Mucosa of rectum (tissue), 2 donors: ENCODE measurements around the gene ST3GAL3.

Experiments
- H3K27ac ChIP-seq, 2 donors: one replicate each; pipeline ENCODE4 v1.7.0; 2013; ENCODE audit warnings: inconsistent platforms in 2 of 2, low read depth in 2 of 2, low read length in 2 of 2
- H3K27me3 ChIP-seq, 2 donors: one replicate each; pipeline ENCODE4 v1.7.0; 2013; ENCODE audit warnings: low read length in 2 of 2; ENCODE audit not compliant: control insufficient read depth in 2 of 2, insufficient read depth in 2 of 2
- H3K36me3 ChIP-seq, 2 donors: one replicate each; pipeline ENCODE4 v1.7.0; 2013; ENCODE audit warnings: low read length in 2 of 2; ENCODE audit not compliant: control insufficient read depth in 2 of 2, insufficient read depth in 2 of 2
- H3K4me1 ChIP-seq, 2 donors: one replicate each; pipeline ENCODE4 v1.7.0; 2013; ENCODE audit warnings: low read length in 2 of 2, mild to moderate bottlenecking in 1 of 2; ENCODE audit not compliant: control insufficient read depth in 2 of 2, insufficient read depth in 2 of 2
- H3K4me3 ChIP-seq, 2 donors: one replicate each; pipeline ENCODE4 v1.7.0; 2013; ENCODE audit warnings: low read length in 2 of 2
- H3K9ac ChIP-seq, 2 donors: one replicate each; pipeline ENCODE4 v1.7.0; 2013; ENCODE audit warnings: low read length in 2 of 2, low read depth in 1 of 2, mild to moderate bottlenecking in 1 of 2
- H3K9me3 ChIP-seq, 2 donors: one replicate each; pipeline ENCODE4 v1.7.0; 2013; ENCODE audit warnings: low read length in 2 of 2; ENCODE audit not compliant: control insufficient read depth in 2 of 2
- donor health status: healthy.
- donor health status: Normal muscosa, but diverticular disease.

ST3GAL3 gene

GRCh38 chr1:43914576-43915525, 207.5 kb downstream of the ST3GAL3 start:
- Histone ChIP-seq H3K36me3 (peaks cover 0 to 2% of the 10 kb centered on the region in 2 donors), H3K4me1 (peaks cover 4% of the 10 kb centered on the region in 2 donors), H3K27ac (no peak overlapping the region), H3K27me3 (no peaks in the 10 kb centered on the region), H3K4me3 (no peak overlapping the region), H3K9me3 (no peaks in the 10 kb centered on the region), H3K9ac (no peak overlapping the region)

GRCh38 chr1:43919906-43920305, 212.6 kb downstream of the ST3GAL3 start:
- H3K4me3 ChIP-seq: no peak overlapping the region
- no peaks in the 10 kb centered on the region for H3K27me3 ChIP-seq
- no peaks in the 10 kb centered on the region for H3K9me3 ChIP-seq
- no peaks in the 10 kb centered on the region for H3K4me1 ChIP-seq
- H3K36me3 ChIP-seq: no peaks in the 10 kb centered on the region
- H3K27ac ChIP-seq: no peak overlapping the region
- H3K9ac ChIP-seq: no peak overlapping the region

DNA sequence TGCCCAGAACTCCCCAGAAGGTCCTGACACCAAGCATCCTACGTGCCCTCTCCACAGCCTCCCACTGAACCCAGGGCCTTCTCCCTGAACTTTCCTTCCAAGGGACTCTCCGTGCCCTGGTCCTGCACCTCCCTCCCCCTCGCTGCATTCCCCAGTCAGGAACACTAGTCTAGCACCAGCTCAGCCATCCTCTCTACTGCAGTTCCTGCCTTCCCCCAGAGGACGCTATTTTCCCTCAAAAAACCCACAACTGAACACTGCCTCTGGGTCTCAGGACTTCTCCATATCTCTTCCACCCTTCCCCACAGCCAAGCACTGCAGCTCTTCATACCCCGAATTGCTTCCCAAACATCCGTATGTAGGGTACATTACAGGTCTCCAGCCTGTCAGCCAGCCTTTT, 213.7 kb downstream of the ST3GAL3 start:
- H3K36me3 ChIP-seq: peaks cover 0 to 4% of the 10 kb centered on the region in 2 donors

GRCh38 chr1:43924516-43924915, 217.2 kb downstream of the ST3GAL3 start:
- no peak overlapping the region for H3K9ac ChIP-seq
- no peak overlapping the region for H3K27ac ChIP-seq
- no peak overlapping the region for H3K4me3 ChIP-seq
- H3K9me3 ChIP-seq: no peaks in the 10 kb centered on the region
- H3K4me1 ChIP-seq: no peaks in the 10 kb centered on the region
- no peaks in the 10 kb centered on the region for H3K27me3 ChIP-seq
- H3K36me3 ChIP-seq: peaks cover 0 to 4% of the 10 kb centered on the region in 2 donors

More for the DNA sequence above, 213.7 kb downstream of the ST3GAL3 start:
- H3K9ac ChIP-seq: no peak overlapping the region
- H3K27me3 ChIP-seq: no peaks in the 10 kb centered on the region
- no peak overlapping the region for H3K27ac ChIP-seq
- H3K4me3 ChIP-seq: no peak overlapping the region
- no peaks in the 10 kb centered on the region for H3K4me1 ChIP-seq
- no peaks in the 10 kb centered on the region for H3K9me3 ChIP-seq

DNA sequence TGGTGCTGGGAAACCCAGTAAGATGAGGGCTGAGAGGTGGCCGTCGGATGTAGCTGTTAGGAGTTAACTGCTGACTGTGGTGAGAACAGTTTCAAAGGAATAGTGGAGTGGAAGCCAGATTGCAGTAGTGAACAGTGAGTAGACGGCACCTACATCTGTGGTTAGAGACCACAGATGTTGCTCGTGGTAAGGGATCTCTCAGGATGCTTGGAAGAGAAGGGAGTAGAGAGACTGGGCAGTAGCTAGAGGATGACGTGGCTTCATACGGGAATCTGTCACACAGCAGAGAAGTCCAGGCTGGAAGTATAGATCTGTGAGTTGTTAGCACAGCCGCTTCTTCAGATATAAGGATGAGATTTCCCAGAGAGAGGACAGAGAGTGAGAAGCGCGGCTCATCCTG, 218.5 kb downstream of the ST3GAL3 start:
- Histone ChIP-seq H3K4me3 (no peak overlapping the region), H3K9me3 (no peaks in the 10 kb centered on the region), H3K36me3 (peaks cover 0 to 8% of the 10 kb centered on the region in 2 donors), H3K4me1 (no peaks in the 10 kb centered on the region), H3K27ac (no peak overlapping the region), H3K27me3 (no peaks in the 10 kb centered on the region), H3K9ac (no peak overlapping the region)

GRCh38 chr1:43930168-43930948, 223.0 kb downstream of the ST3GAL3 start:
- Histone ChIP-seq H3K9ac (no peak overlapping the region), H3K9me3 (no peaks in the 10 kb centered on the region), H3K36me3 (peaks cover 0 to 8% of the 10 kb centered on the region in 2 donors), H3K27ac (no peak overlapping the region), H3K27me3 (peaks cover 0 to 3% of the 10 kb centered on the region in 2 donors), H3K4me3 (no peak overlapping the region), H3K4me1 (peaks cover 18 to 20% of the 10 kb centered on the region in 2 donors)

DNA sequence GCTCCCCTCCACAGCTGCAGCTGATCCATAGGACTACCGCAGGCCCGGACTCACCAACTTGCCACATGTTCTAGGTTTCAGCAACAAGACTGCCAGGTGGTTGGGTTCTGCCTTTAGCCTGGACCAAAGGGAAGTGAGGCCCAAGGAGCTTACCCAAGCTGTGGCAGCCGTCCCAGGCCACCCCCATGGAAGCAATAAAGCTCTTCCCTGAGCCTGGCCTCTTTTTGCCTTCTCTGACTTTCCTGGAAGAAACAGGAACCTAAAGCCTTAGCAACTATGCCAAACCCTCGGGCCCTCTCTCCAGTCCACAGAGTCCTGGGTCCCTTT, 223.6 kb downstream of the ST3GAL3 start:
- Histone ChIP-seq H3K27me3 (peaks cover 0 to 3% of the 10 kb centered on the region in 2 donors), H3K4me1 (peaks cover 24% of the 10 kb centered on the region in 2 donors), H3K9ac (no peak overlapping the region), H3K4me3 (no peak overlapping the region), H3K36me3 (peaks cover 0 to 4% of the 10 kb centered on the region in 2 donors), H3K27ac (no peak overlapping the region), H3K9me3 (no peaks in the 10 kb centered on the region)

DNA sequence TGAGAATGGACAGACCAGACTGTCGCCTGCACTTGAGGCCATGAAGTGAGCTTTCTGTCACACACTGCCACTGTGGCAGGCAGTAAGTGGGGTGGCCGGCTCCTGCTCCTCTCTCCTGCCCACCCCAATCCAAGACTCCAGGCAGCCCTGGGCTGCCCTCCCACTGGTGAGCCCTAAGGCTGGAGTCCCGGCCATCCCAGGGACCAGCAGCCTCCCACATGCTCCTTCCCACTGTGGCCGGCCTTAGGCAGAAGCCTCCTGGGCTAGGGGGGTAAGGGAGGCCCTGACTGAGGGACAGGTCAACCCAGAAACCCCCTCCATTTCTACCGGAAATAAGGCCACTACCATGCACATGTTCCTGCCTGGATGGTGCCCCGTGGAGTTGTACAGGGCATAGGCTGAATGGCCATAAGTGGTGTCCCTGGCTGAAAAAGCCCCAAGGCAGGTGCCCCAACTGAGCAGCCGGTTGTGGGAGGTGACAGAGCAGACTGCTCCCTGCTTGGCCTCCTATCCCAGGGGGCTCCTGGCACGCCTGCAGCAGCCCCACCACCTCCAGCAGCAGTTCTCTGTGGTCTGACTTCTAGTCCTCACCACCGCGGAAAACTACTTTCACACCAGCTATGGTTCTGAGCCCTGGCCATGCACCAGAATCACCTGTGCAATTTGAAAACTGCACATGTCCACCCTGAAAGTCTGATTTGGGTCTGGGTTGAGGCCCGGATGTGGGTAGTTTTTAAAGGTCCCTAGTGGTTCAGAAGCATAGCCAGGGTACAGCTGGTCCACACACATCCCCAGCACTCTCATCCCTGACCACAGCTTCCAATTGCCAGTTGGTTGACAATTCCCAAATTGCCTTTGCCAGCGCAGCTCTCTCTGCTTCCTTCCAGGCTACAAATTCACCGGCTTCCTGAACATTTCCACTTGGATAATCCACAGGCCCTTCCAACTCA, 224.7 kb downstream of the ST3GAL3 start:
- Histone ChIP-seq H3K36me3 (peaks cover 0 to 3% of the 10 kb centered on the region in 2 donors), H3K9ac (no peak overlapping the region), H3K4me3 (no peak overlapping the region), H3K4me1 (peaks cover 24% of the 10 kb centered on the region in 2 donors), H3K27me3 (peaks cover 0 to 3% of the 10 kb centered on the region in 2 donors), H3K27ac (no peak overlapping the region), H3K9me3 (no peaks in the 10 kb centered on the region)

GRCh38 chr1:43932786-43933385, 225.6 kb downstream of the ST3GAL3 start:
- Histone ChIP-seq H3K36me3 (peaks cover 0 to 3% of the 10 kb centered on the region in 2 donors), H3K27me3 (peaks cover 0 to 3% of the 10 kb centered on the region in 2 donors), H3K4me3 (peak overlapping the region; percentile 50 to 58), H3K9me3 (no peaks in the 10 kb centered on the region), H3K9ac (peak overlapping the region in 1 of 2 donors; percentile 42), H3K27ac (no peak overlapping the region), H3K4me1 (peaks cover 24% of the 10 kb centered on the region in 2 donors)
